D721Med (cell line): ENCODE measurements around the gene SCRG1.
A peak's percentile ranks its signal among the peaks of the same experiment; 100 is the strongest.

Experiments used
- DNase-seq: peaks from one replicate; pipeline ENCODE4 v3.0.0; 2011; ENCODE audit warnings: low spot score; ENCODE audit not compliant: insufficient read length
- FAIRE-seq: peaks from 2 replicates; lab custom pipeline; 2011; peaks lifted over from hg19 to GRCh38; lab: Jason Lieb, UNC
- TF ChIP-seq, protein P1 (sequence below): IDR thresholded peaks from 2 replicates; pipeline ENCODE4 v1.5.1; 2012; ENCODE audit warnings: mild to moderate bottlenecking, control low read depth; ENCODE audit not compliant: insufficient read depth; ENCODE audit errors: missing control alignments

The SCRG1 gene

DNA sequence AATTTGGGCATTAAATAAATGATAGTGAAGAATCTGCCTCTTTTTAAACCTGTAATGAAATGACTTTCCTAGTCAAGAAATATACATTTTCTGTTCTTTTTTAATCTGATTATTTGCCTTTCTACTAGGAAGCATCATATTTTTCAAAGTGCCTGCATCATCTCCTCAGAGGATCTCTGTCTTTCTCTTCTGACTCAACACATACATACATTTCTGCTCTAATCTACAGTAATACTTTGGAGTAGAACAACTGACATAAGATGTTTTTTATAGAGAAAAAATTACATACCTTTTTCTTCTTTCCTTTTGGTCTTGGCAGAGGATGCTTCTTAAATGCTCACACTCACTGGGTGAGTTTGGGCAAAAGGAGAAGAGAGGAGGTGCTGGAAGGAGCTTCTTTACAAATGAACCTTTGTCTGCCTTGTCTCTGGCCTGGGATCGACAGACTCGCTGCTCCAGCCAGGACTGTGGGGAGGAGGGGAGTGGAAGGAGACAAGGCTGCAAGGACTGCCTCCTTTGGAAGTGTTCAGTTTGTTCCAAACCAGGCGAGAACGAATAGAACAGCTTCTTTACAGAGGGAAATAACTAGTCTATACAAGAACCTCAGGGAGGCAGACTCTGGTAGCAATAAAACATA is at the start of gene SCRG1:
Gene SCRG1 (minus strand): TSS at position 338 of the 637 bp plus-strand sequence. CDS start 7,702 bp downstream, outside the sequence.
- DNase-seq: no peak
- FAIRE-seq: no peak
- TF ChIP-seq, protein P1, sequence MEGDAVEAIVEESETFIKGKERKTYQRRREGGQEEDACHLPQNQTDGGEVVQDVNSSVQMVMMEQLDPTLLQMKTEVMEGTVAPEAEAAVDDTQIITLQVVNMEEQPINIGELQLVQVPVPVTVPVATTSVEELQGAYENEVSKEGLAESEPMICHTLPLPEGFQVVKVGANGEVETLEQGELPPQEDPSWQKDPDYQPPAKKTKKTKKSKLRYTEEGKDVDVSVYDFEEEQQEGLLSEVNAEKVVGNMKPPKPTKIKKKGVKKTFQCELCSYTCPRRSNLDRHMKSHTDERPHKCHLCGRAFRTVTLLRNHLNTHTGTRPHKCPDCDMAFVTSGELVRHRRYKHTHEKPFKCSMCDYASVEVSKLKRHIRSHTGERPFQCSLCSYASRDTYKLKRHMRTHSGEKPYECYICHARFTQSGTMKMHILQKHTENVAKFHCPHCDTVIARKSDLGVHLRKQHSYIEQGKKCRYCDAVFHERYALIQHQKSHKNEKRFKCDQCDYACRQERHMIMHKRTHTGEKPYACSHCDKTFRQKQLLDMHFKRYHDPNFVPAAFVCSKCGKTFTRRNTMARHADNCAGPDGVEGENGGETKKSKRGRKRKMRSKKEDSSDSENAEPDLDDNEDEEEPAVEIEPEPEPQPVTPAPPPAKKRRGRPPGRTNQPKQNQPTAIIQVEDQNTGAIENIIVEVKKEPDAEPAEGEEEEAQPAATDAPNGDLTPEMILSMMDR: no peak

DNA sequence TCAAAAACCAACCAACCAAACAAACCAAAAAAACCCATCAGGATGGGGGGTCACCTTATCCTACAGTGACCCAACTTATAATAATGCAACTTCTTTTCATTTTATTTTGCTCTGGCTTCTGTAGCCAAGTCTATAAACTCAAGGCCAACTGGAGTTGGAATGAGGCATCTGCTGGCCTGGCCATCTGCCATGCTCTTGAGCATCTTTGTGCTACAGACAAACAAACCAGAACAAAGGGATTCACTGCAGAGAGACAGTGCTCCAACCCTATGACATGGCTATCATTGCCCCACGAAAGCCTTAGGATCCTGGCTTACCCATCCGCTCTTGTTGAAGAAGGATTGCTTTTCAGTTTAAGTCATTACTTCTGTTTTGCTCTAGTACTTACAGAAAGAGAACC is 49.2 kb upstream of the SCRG1 start:
- TF ChIP-seq, protein P1: no peak
- peak; percentile 25 for FAIRE-seq

DNA sequence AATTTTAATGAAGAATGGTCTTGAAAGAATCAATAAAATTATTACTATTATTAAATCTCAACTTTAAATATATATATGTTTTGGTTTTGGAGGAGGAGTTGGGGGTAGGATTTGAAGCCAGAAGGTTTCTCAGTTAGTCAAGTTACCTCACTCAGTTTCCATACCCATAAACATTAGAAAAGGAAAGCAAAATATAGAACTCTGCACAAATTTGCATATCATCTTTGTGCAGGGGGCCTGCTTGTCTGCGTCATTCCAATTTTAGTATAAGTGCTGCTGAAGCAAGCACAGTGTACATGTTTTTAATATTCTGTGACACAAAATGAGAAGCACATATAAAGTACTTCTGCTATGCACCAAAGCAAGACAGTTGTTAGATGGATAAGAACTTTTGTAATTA is 47.5 kb upstream of the SCRG1 start:
- no peak for FAIRE-seq
- TF ChIP-seq, protein P1: no peak
- DNase-seq: no peak

More for the DNA sequence above, 49.2 kb upstream of the SCRG1 start:
- no peak for DNase-seq

DNA sequence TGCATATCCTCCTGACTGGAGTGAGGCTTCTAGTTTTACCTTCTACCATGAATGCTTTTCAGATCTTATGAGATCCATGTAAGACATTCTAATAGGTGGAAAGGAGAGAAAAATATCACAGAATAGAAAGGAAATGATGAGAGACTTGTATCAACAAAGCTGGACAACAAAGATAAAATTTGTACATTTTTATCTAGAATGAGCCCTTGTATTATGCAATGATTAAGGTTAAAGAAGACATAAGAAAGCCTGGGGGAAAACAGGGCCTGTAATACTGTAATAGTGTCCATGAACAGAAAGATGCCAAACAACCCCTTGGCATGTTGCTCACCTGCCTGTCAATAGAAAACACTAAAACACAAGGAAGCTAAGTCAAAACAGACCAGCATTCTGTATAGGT is 44.2 kb upstream of the SCRG1 start:
- FAIRE-seq: no peak
- TF ChIP-seq, protein P1: no peak

DNA sequence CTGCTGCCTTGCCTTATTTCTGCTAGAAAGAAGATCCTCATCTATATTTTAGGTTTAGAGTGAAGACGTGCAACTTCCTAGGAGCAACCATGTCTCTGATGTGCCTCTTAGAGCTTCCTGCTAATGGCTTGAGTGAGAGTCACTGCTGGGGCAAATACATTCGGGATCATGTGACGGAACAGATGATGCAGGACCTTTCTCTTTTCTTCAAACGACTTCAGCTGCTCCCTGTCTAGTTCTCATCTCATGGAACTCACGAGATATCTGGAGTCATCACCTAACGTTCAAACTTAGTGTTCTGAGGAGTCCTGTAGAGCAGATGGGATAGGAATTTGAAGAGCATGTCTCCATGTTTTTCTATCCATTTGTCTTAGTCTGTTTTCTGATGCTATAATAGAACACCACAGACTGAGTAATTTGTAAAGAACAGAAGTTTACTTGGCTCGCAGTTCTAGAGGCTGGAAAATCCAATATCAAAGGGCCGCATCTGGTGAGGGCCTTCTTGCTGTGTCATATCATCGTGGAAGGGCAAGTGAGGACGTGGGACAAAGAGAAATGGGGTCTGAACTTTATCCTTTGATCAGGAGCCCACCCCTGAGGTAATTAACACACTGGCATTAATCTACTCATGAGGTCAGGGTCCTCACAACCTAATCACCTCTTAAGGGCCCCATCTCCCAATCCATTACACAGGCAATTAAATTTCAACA is 43.5 kb upstream of the SCRG1 start:
- TF ChIP-seq, protein P1: no peak
- no peak for DNase-seq
- no peak for FAIRE-seq

More for the DNA sequence above, 44.2 kb upstream of the SCRG1 start:
- no peak for DNase-seq

DNA sequence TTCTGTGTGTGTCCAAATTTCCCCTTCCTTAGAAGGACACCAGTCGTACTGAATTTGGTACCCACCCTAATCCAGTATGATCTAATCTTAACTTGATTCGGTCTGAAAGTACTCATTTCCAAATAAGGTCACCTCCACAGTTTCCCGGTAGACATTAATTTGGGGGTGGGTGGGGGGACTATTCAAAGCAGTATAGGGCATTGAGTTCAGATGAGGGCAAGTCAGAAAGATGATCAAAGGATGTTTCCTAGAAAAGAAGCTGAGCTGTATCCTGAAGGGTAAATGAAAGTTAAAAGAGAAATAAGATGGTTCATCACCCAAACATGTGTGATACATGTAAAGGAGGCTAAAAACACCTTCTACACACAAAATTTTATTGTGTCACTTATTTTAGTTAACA is 42.0 kb upstream of the SCRG1 start:
- DNase-seq (no peak), FAIRE-seq (no peak)
- TF ChIP-seq, protein P1: no peak
